Activated CD4-positive, alpha-beta T cell treated with anti-CD3 and anti-CD28 coated beads, Interleukin-2, Interleukin-6, amounts not matched to agents 100 ng/mL and 50 ng/mL, durations not matched to agents 16 hours and 8 hours (primary cell): ENCODE data around the gene ARFGAP2.
"Not testable (repeated sequence)": the region's sequence is repeated elsewhere in the genome, so short reads cannot be mapped to it uniquely, and the experiment has no call there.

Experiments
- DNase-seq: peaks from one replicate; pipeline ENCODE4 v3.0.0-alpha.2; 2020

The ARFGAP2 gene

GRCh38 chr11:47147250-47147649, 29.4 kb downstream of the ARFGAP2 start:
- DNase-seq, result no peak

GRCh38 chr11:47144541-47144940, 32.1 kb downstream of the ARFGAP2 start:
- DNase-seq, result no peak

- DNase-seq, result no peak
Measured at GRCh38 chr11:47143322-47143721, 33.4 kb downstream of the ARFGAP2 start.

GRCh38 chr11:47139878-47140277, 36.8 kb downstream of the ARFGAP2 start:
- no peak for DNase-seq

GRCh38 chr11:47137476-47137875, 39.2 kb downstream of the ARFGAP2 start:
- no peak for DNase-seq

GRCh38 chr11:47136921-47137320, 39.8 kb downstream of the ARFGAP2 start:
- DNase-seq, result no peak

GRCh38 chr11:47136327-47136726, 40.4 kb downstream of the ARFGAP2 start:
- no peak for DNase-seq

GRCh38 chr11:47132981-47133380, 43.7 kb downstream of the ARFGAP2 start:
- DNase-seq, result no peak

- no peak for DNase-seq
Measured at GRCh38 chr11:47132490-47132889, 44.2 kb downstream of the ARFGAP2 start.

GRCh38 chr11:47131136-47131535, 45.5 kb downstream of the ARFGAP2 start:
- no peak for DNase-seq

GRCh38 chr11:47130543-47130942, 46.1 kb downstream of the ARFGAP2 start:
- no peak for DNase-seq

GRCh38 chr11:47127213-47127612, 49.5 kb downstream of the ARFGAP2 start:
- DNase-seq, result no peak

GRCh38 chr11:47125083-47125482, 51.6 kb downstream of the ARFGAP2 start:
- DNase-seq, result no peak

- DNase-seq, result no peak
Measured at GRCh38 chr11:47124675-47125074, 52.0 kb downstream of the ARFGAP2 start.

- no peak for DNase-seq
Measured at GRCh38 chr11:47123094-47123493, 53.6 kb downstream of the ARFGAP2 start.

GRCh38 chr11:47121731-47122130, 54.9 kb downstream of the ARFGAP2 start:
- DNase-seq, result no peak

GRCh38 chr11:47121056-47121455, 55.6 kb downstream of the ARFGAP2 start:
- no peak for DNase-seq

- DNase-seq, result not testable (repeated sequence)
Measured at GRCh38 chr11:47118958-47119688, 57.6 kb downstream of the ARFGAP2 start.
